GM19372 (cell line): Measurements from ENCODE around the gene SIX2.

Source experiments
- ATAC-seq: cut with Tn5 transposase; IDR thresholded peaks from one replicate; pipeline ENCODE4 v1.9.1; 2021; ENCODE audit warnings: mild to moderate bottlenecking, low read depth, moderate library complexity; ENCODE audit not compliant: unreplicated experiment

The SIX2 gene

GRCh38 chr2:44970846-44971450 lies 38.3 kb downstream of the SIX2 start:
- ATAC-seq = no peak

- ATAC-seq = no peak
These were observed 39.3 kb downstream of the SIX2 start for GRCh38 chr2:44969936-44970335.

- ATAC-seq = no peak
These were observed 41.4 kb downstream of the SIX2 start for GRCh38 chr2:44967727-44968432.

GRCh38 chr2:44967056-44967455 lies 42.2 kb downstream of the SIX2 start:
- ATAC-seq = no peak

GRCh38 chr2:44965684-44966083 lies 43.6 kb downstream of the SIX2 start:
- ATAC-seq = no peak

GRCh38 chr2:44964752-44965236 lies 44.5 kb downstream of the SIX2 start:
- ATAC-seq = no peak

GRCh38 chr2:44962176-44962695 lies 47.0 kb downstream of the SIX2 start:
- ATAC-seq = no peak

GRCh38 chr2:44960871-44961270 lies 48.4 kb downstream of the SIX2 start:
- ATAC-seq = no peak

- no peak for ATAC-seq
These were observed 49.4 kb downstream of the SIX2 start for GRCh38 chr2:44959855-44960254.

GRCh38 chr2:44957656-44958327 lies 51.5 kb downstream of the SIX2 start:
- no peak for ATAC-seq

GRCh38 chr2:44956843-44957242 lies 52.4 kb downstream of the SIX2 start:
- no peak for ATAC-seq

- ATAC-seq = no peak
These were observed 53.5 kb downstream of the SIX2 start for GRCh38 chr2:44955593-44956392.
